HG02623 (cell line): ENCODE measurements around the gene ADGRG1.

Source experiments
- ATAC-seq: cut with Tn5 transposase; IDR thresholded peaks from one replicate; pipeline ENCODE4 v1.9.1; 2021; ENCODE audit warnings: moderate library complexity; ENCODE audit not compliant: unreplicated experiment

ADGRG1 gene

GRCh38 chr16:57647136-57647875, 18.9 kb downstream of the ADGRG1 start:
- ATAC-seq: no peak

- ATAC-seq: no peak
Observed at GRCh38 chr16:57648125-57648524, 19.7 kb downstream of the ADGRG1 start.

GRCh38 chr16:57648581-57649442, 20.4 kb downstream of the ADGRG1 start:
- ATAC-seq: peak; percentile 47

GRCh38 chr16:57649443-57649751, 21.0 kb downstream of the ADGRG1 start:
- ATAC-seq: no peak

- no peak for ATAC-seq
Observed at GRCh38 chr16:57649846-57650245, 21.4 kb downstream of the ADGRG1 start.

GRCh38 chr16:57651344-57652333, 23.2 kb downstream of the ADGRG1 start:
- no peak for ATAC-seq

- no peak for ATAC-seq
Observed at GRCh38 chr16:57652695-57653471, 24.5 kb downstream of the ADGRG1 start.

- no peak for ATAC-seq
Observed at GRCh38 chr16:57653936-57654335, 25.5 kb downstream of the ADGRG1 start.

- ATAC-seq: no peak
Observed at GRCh38 chr16:57656342-57656955, 28.0 kb downstream of the ADGRG1 start.

- ATAC-seq: no peak
Observed at GRCh38 chr16:57657228-57657627, 28.8 kb downstream of the ADGRG1 start.

GRCh38 chr16:57658130-57658877, 29.9 kb downstream of the ADGRG1 start:
- ATAC-seq: no peak

GRCh38 chr16:57658878-57659674, 30.6 kb downstream of the ADGRG1 start:
- ATAC-seq: no peak

- no peak for ATAC-seq
Observed at GRCh38 chr16:57660715-57661463, 32.5 kb downstream of the ADGRG1 start.

GRCh38 chr16:57661510-57661909, 33.1 kb downstream of the ADGRG1 start:
- no peak for ATAC-seq

- no peak for ATAC-seq
Observed at GRCh38 chr16:57661936-57662906, 33.8 kb downstream of the ADGRG1 start.

- no peak for ATAC-seq
Observed at GRCh38 chr16:57663436-57663835, 35.0 kb downstream of the ADGRG1 start.
